K562 (cell line): ENCODE measurements around the gene TRIM69. TPM values are rescaled to one million over a fixed set of nuclear protein-coding genes. Genes with fewer than 3 reads are reported as not detected.

ENCODE experiments used
- ATAC-seq: fragments of 200-7000 bp; cut with Tn5 transposase; 3 replicates; pipeline ENCODE4 v1.9.1; 2020; ENCODE audit warnings: moderate library complexity
- BruUV-seq: library from RNA; stranded (reverse); fragments of 400-500 nt; replicated peaks from 2 replicates; lab custom pipeline; 2021; lab: Mats Ljungman, UMichigan
- CTCF ChIA-PET: fragments of 300-600 bp; formaldehyde crosslinking; extraction: SDS; loops from one replicate; lab custom pipeline; 2021; ENCODE audit warnings: low intra/inter-chr PET ratio; lab: Yijun Ruan, JAX
- POLR2A ChIA-PET: fragments of 300-600, 350-650 bp; sonication (Branson Sonifier 250); formaldehyde crosslinking; extraction: SDS; loops from one replicate; lab custom pipeline; 2021; ENCODE audit warnings: antibody characterized with exemption, inconsistent platforms; lab: Yijun Ruan, JAX
- DNase-seq, 4 experiments: peaks; one replicate each; pipeline versions ENCODE4 v3.0.0 to v3.0.0-alpha.2; 2011 to 2018; ENCODE audit warnings: low spot score in 3 of 4, mixed read lengths in 3 of 4; ENCODE audit errors: extremely low read depth in 1 of 4
- FAIRE-seq: peaks from 2 replicates; lab custom pipeline; 2011; peaks lifted over from hg19 to GRCh38; lab: Jason Lieb, UNC
- H2AFZ ChIP-seq: 2 replicates; pipeline ENCODE4 v1.6.0; 2011; ENCODE audit warnings: low read depth, low read length, control low read depth, inconsistent platforms
- H3K27ac ChIP-seq: fragments of 200-600 bp; 3 replicates; pipeline ENCODE4 v1.8.0; 2011; ENCODE audit warnings: low read depth, mild to moderate bottlenecking, control low read depth, inconsistent platforms, low read length, moderate library complexity, mixed read lengths; ENCODE audit errors: extremely low read depth
- H3K27me3 ChIP-seq, 2 experiments: fragments of 300-600 bp in 1 of 2; 2 replicates in 1 of 2; 3 replicates in 1 of 2; pipeline versions ENCODE4 v1.6.0 to v1.8.0; 2011; ENCODE audit warnings: inconsistent platforms in 2 of 2, low read length in 2 of 2, mild to moderate bottlenecking in 1 of 2, mixed read lengths in 1 of 2, moderate library complexity in 1 of 2; ENCODE audit not compliant: control insufficient read depth in 2 of 2, insufficient read depth in 2 of 2
- H3K36me3 ChIP-seq: fragments of 300-600 bp; 3 replicates; pipeline ENCODE4 v1.8.0; 2011; ENCODE audit warnings: mild to moderate bottlenecking, low read length, inconsistent platforms; ENCODE audit not compliant: control insufficient read depth, insufficient read depth
- H3K4me1 ChIP-seq, 2 experiments: fragments of 200-600 bp in 1 of 2; replicated peaks in 1 of 2; 2 replicates in 1 of 2; 3 replicates in 1 of 2; pipeline versions ENCODE4 v1.5.1 to v1.8.0; 2011; ENCODE audit warnings: inconsistent platforms in 2 of 2, low read length in 2 of 2, mild to moderate bottlenecking in 1 of 2, mixed read lengths in 1 of 2, moderate library complexity in 1 of 2; ENCODE audit not compliant: control insufficient read depth in 2 of 2, insufficient read depth in 2 of 2
- H3K4me2 ChIP-seq: 2 replicates; pipeline ENCODE4 v1.6.1; 2011; ENCODE audit warnings: low read length, control low read depth, inconsistent platforms, mixed read lengths; ENCODE audit not compliant: insufficient read depth
- H3K4me3 ChIP-seq: fragments of 200-600 bp; sonication (generic), shearing (Covaris generic); 2 replicates; pipeline ENCODE4 v1.5.1; 2016; ENCODE audit warnings: control low read depth, inconsistent platforms
- H3K79me2 ChIP-seq: fragments of 200-600 bp; 3 replicates; pipeline ENCODE4 v1.8.0; 2011; ENCODE audit warnings: low read length, inconsistent platforms; ENCODE audit not compliant: control insufficient read depth, insufficient read depth
- H3K9ac ChIP-seq, 2 experiments: 2 replicates each; pipeline versions ENCODE4 v1.6.0 to v1.6.1; 2011; ENCODE audit warnings: low read depth in 2 of 2, low read length in 2 of 2, control low read depth in 1 of 2, inconsistent platforms in 1 of 2, mild to moderate bottlenecking in 1 of 2, mixed read lengths in 1 of 2; ENCODE audit not compliant: insufficient read depth in 1 of 2
- H3K9me1 ChIP-seq: one replicate; pipeline ENCODE4 v1.6.0; 2011; ENCODE audit warnings: inconsistent platforms, mild to moderate bottlenecking, low read length, moderate library complexity; ENCODE audit not compliant: control insufficient read depth, insufficient read depth
- H3K9me3 ChIP-seq: replicated peaks from 2 replicates; pipeline ENCODE4 v1.5.1; 2011; ENCODE audit warnings: low read depth, low read length, inconsistent platforms; ENCODE audit not compliant: control insufficient read depth, insufficient read depth
- H4K20me1 ChIP-seq: replicated peaks from 2 replicates; pipeline ENCODE4 v1.6.1; 2011; ENCODE audit warnings: low read length, inconsistent platforms, mixed read lengths; ENCODE audit not compliant: control insufficient read depth, insufficient read depth
- ATF4 ChIP-seq: fragments of 450-650 bp; formaldehyde crosslinking; IDR thresholded peaks from 2 replicates; pipeline ENCODE4 v1.4.0; 2022; ENCODE audit warnings: mild to moderate bottlenecking, moderate library complexity
- BACH1 ChIP-seq: fragments of 200-800 bp; sonication (Bioruptor generic); IDR thresholded peaks from 2 replicates; pipeline ENCODE4 v1.6.1; 2016; ENCODE audit warnings: missing genetic modification characterization, missing compliant biosample characterization
- DNMT1 ChIP-seq: fragments of 450-650 bp; IDR thresholded peaks from 2 replicates; pipeline ENCODE4 v1.6.1; 2016; ENCODE audit warnings: antibody characterized with exemption, mild to moderate bottlenecking
- ELF1 ChIP-seq: fragments of 200-800 bp; sonication (Bioruptor generic); IDR thresholded peaks from 2 replicates; pipeline ENCODE4 v1.6.1; 2016; ENCODE audit warnings: missing genetic modification characterization, missing compliant biosample characterization
- GABPA ChIP-seq: fragments of 200-800 bp; sonication (Bioruptor generic); conservative IDR thresholded peaks from 2 replicates; pipeline ENCODE4 v1.6.1; 2016; ENCODE audit warnings: low read depth, missing genetic modification characterization, missing compliant biosample characterization
- HDAC1 ChIP-seq, 2 experiments: fragments of 450-650 bp; IDR thresholded peaks; 2 replicates each; pipeline ENCODE4 v1.6.1; 2016 to 2017; ENCODE audit warnings: inconsistent platforms in 1 of 2, mild to moderate bottlenecking in 1 of 2, moderate library complexity in 1 of 2
- MAFK ChIP-seq: IDR thresholded peaks from 2 replicates; pipeline ENCODE4 v1.6.1; 2011; ENCODE audit warnings: low read length, improper control_type of control experiment
- POLR3G ChIP-seq: IDR thresholded peaks from 2 replicates; pipeline ENCODE4 v1.6.1; 2011; ENCODE audit not compliant: insufficient read length, insufficient replicate concordance; ENCODE audit errors: extremely low read depth
- RNF2 ChIP-seq: sonication (generic); IDR thresholded peaks from 2 replicates; pipeline ENCODE4 v1.6.1; 2016
- TRIM28 ChIP-seq: fragments of 450-650 bp; IDR thresholded peaks from 2 replicates; pipeline ENCODE4 v1.6.1; 2017
- ZKSCAN1 ChIP-seq: fragments of 150-350 bp; IDR thresholded peaks from 2 replicates; pipeline ENCODE4 v1.6.1; 2016; ENCODE audit warnings: low read depth, low read length
- WGBS: fragments of 100-300 bp; shearing (Covaris generic); methylation state at CpG from one replicate; pipeline ENCODE4 v1.1.6; 2016; ENCODE audit warnings: low coverage, mixed read lengths; ENCODE audit not compliant: insufficient coverage; ENCODE audit errors: missing lambda C conversion rate; 5-methylcytosine and 5-hydroxymethylcytosine counted together
- in situ Hi-C: fragments of 300-500 bp; cut with MboI; formaldehyde crosslinking; loops from 4 replicates; pipeline ENCODE4 v1.15.0; 2018; ENCODE audit warnings: inconsistent platforms, mixed read lengths
- intact Hi-C: fragments of 100-400 bp; cut with micrococcal nuclease; formaldehyde crosslinking; loops from 2 replicates; pipeline ENCODE4 v1.14.2; 2022
- polyA plus RNA-seq, 8 experiments: library from polyadenylated mRNA; depleted of rRNA in 4 of 8; stranded (reverse) in 5 of 8; unstranded in 3 of 8; fragments of >200 nt; fragmentation: Nextera tagmentation in 2 of 8; fragmentation: Illumina TruSeq in 1 of 8; extraction: Ambion mirVana in 2 of 8; extraction: Trizol in 1 of 8; gene quantifications; 2 replicates each; pipeline versions ENCODE4 v1.2.1 to v1.2.3, GENCODE V29; 2011 to 2014; ENCODE audit warnings: inconsistent platforms in 1 of 8, missing spikeins in 1 of 8
- total RNA-seq, 7 experiments: library from RNA; depleted of rRNA in 6 of 7; stranded (reverse); fragments of >200 nt in 6 of 7; fragmentation: Illumina TruSeq in 2 of 7; extraction: Trizol in 2 of 7; gene quantifications; 2 replicates each; pipeline versions ENCODE4 v1.2.1 to v1.2.3, GENCODE V29; 2011 to 2021; ENCODE audit warnings: low replicate concordance in 1 of 7
- TF ChIP-seq, protein P1 (sequence below): sonication (generic); formaldehyde crosslinking; IDR thresholded peaks from 2 replicates; pipeline ENCODE4 v1.8.0; 2022; ENCODE audit warnings: missing genetic modification reagents, mild to moderate bottlenecking, borderline replicate concordance
- TF ChIP-seq, protein P2 (sequence below): fragments of 200-800 bp; sonication (Bioruptor generic); IDR thresholded peaks from 2 replicates; pipeline ENCODE4 v1.6.1; 2017; ENCODE audit warnings: missing genetic modification characterization, missing compliant biosample characterization
- TF ChIP-seq, protein P3 (sequence below), 3 experiments: fragments of 200-800 bp in 1 of 3; sonication (Bioruptor generic) in 1 of 3; sonication (generic) in 1 of 3; formaldehyde crosslinking in 1 of 3; IDR thresholded peaks; 2 replicates each; pipeline versions ENCODE4 v1.6.1 to v1.8.0; 2016 to 2022; ENCODE audit warnings: mild to moderate bottlenecking in 2 of 3, missing compliant biosample characterization in 2 of 3, missing genetic modification characterization in 2 of 3, missing genetic modification reagents in 1 of 3

TRIM69 gene
- total and polyA plus RNA-seq, 9 of the 15 experiments (the other 6 are each of a cell fraction or from before 2014, with no cell fraction given): 1.0 to 4.3 (median 2.3) TPM

DNA sequence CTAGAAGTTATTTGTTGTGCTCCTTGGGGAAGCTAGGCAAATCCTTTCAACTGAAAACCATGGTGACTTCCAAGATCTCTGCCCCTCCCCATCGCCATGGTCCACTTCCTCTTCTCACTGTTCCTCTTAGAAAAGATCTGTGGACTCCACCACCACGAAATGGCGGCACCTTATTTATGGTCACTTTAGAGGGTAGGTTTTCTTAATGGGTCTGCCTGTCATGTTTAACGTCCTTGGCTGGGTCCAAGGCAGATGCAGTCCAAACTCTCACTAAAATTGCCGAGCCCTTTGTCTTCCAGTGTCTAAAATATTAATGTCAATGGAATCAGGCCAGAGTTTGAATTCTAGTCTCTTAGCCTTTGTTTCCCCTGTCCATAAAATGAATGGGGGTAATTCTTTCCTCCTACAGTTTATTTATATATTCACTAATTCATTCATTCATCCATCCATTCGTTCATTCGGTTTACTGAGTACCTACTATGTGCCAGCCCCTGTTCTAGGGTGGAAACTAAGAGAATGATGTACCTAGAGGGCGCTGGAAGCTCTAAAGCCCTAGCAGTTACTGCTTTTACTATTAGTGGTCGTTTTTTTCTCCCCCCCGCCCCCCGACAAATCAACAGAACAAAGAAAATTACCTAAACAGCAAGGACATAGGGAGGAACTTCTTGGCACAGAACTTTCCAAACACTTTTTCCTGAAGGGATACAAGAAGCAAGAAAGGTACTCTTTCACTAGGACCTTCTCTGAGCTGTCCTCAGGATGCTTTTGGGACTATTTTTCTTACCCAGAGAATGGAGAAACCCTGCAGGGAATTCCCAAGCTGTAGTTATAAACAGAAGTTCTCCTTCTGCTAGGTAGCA is 25.9 kb upstream of the TRIM69 start:
- H3K79me2 ChIP-seq: peaks cover 49% of the 10 kb centered on the region
- no peaks in the 10 kb centered on the region for H3K9me3 ChIP-seq
- peak; percentile 78 for FAIRE-seq
- peak overlapping the region; percentile 74 for H3K4me3 ChIP-seq
- peaks cover 3% of the 10 kb centered on the region for H3K9me1 ChIP-seq
- peak; percentile 36 to 68 (median 41) for DNase-seq
- no peak for ATAC-seq
- no peaks in the 10 kb centered on the region for H3K27me3 ChIP-seq
- H4K20me1 ChIP-seq: 0 out of 2 replicates have a peak, but pooled peaks cover 4% of the 10 kb centered on the region
- CTCF ChIA-PET: interaction anchor here (0.8 to 1.4 kb wide), 2 partner anchors 28 to 47 kb away, joined by 6 to 9 read pairs; partner anchors contain the start of gene SPG11
- peaks cover 14% of the 10 kb centered on the region; the same call in 2 of the 3 replicates for H3K36me3 ChIP-seq
- peaks cover 5 to 14% of the 10 kb centered on the region in 2 experiments; a peak in 4 of 5 replicates for H3K4me1 ChIP-seq
- H3K9ac ChIP-seq: peak overlapping the region; percentile 88 to 98; a peak in 3 of 4 replicates
- in situ Hi-C loops: no loop called here
- TSS peak; percentile 68 for BruUV-seq
- 8% methylated on average over 9 of the region's 11 CpGs for WGBS
- H2AFZ ChIP-seq: peak overlapping the region; percentile 96
- intact Hi-C loops: loop anchor here (1.0 to 10.0 kb wide), 4 partner anchors 18 to 214 kb away; no protein-coding TSS in a partner anchor
- POLR2A ChIA-PET: interaction anchor here (0.9 to 5.4 kb wide), 16 partner anchors 12 to 338 kb away, joined by 3 to 136 read pairs (median 6); partner anchors contain the start of genes SPG11 and TRIM69
- H3K27ac ChIP-seq: peak overlapping the region; percentile 90
- H3K4me2 ChIP-seq: peak overlapping the region; percentile 86
- TF ChIP-seq TRIM28 (0 out of 2 replicates have a peak, but pooled peaks have one; percentile 11), MAFK (no peak), RNF2 (no peak), ZKSCAN1 (peak; percentile 100), ELF1 (tag) (0 out of 2 replicates have a peak, but pooled peaks have one; percentile 14), ATF4 (CRISPR knock-in tag) (no peak), GABPA (tag) (0 out of 2 replicates have a peak, but pooled peaks have one; percentile 25), HDAC1 (IDR thresholded peaks at IDR 0.05) (peak in 1 of 2 experiments; percentile 57; a peak in 1 of 4 replicates), POLR3G (no peak), BACH1 (peak; percentile 60), DNMT1 (no peak)
- TF ChIP-seq, protein P1, sequence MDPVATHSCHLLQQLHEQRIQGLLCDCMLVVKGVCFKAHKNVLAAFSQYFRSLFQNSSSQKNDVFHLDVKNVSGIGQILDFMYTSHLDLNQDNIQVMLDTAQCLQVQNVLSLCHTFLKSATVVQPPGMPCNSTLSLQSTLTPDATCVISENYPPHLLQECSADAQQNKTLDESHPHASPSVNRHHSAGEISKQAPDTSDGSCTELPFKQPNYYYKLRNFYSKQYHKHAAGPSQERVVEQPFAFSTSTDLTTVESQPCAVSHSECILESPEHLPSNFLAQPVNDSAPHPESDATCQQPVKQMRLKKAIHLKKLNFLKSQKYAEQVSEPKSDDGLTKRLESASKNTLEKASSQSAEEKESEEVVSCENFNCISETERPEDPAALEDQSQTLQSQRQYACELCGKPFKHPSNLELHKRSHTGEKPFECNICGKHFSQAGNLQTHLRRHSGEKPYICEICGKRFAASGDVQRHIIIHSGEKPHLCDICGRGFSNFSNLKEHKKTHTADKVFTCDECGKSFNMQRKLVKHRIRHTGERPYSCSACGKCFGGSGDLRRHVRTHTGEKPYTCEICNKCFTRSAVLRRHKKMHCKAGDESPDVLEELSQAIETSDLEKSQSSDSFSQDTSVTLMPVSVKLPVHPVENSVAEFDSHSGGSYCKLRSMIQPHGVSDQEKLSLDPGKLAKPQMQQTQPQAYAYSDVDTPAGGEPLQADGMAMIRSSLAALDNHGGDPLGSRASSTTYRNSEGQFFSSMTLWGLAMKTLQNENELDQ (CRISPR knock-in tag): 0 out of 2 replicates have a peak, but pooled peaks have one; percentile 28
- TF ChIP-seq, protein P2, sequence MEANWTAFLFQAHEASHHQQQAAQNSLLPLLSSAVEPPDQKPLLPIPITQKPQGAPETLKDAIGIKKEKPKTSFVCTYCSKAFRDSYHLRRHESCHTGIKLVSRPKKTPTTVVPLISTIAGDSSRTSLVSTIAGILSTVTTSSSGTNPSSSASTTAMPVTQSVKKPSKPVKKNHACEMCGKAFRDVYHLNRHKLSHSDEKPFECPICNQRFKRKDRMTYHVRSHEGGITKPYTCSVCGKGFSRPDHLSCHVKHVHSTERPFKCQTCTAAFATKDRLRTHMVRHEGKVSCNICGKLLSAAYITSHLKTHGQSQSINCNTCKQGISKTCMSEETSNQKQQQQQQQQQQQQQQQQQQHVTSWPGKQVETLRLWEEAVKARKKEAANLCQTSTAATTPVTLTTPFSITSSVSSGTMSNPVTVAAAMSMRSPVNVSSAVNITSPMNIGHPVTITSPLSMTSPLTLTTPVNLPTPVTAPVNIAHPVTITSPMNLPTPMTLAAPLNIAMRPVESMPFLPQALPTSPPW (CRISPR knock-in tag): peak; percentile 71
- TF ChIP-seq, protein P3, sequence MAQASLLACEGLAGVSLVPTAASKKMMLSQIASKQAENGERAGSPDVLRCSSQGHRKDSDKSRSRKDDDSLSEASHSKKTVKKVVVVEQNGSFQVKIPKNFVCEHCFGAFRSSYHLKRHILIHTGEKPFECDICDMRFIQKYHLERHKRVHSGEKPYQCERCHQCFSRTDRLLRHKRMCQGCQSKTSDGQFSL (CRISPR knock-in tag; IDR thresholded peaks at IDR 0.05): 0 out of 2 replicates have a peak, but pooled peaks have one; percentile 33
- TF ChIP-seq, protein P3 (tag; IDR thresholded peaks at IDR 0.05): 0 out of 4 replicates have a peak, but pooled peaks of 1 of the 2 experiments have one; percentile 2
